Activated naive CD4-positive, alpha-beta T cell treated with anti-CD3 and anti-CD28 coated beads, Interleukin-2, amount 50 U/mL, for 16 hours (primary cell): ENCODE results near the gene TVP23A.

ENCODE experiments used
- DNase-seq: peaks from one replicate; pipeline ENCODE4 v3.0.0-alpha.2; 2020

The TVP23A gene

GRCh38 chr16:10817963-10818941 lies at the start of gene TVP23A:
Gene TVP23A (minus strand): TSS chr16:10818794. CDS start chr16:10818493, 301 bp downstream.
- DNase-seq: no peak

DNA sequence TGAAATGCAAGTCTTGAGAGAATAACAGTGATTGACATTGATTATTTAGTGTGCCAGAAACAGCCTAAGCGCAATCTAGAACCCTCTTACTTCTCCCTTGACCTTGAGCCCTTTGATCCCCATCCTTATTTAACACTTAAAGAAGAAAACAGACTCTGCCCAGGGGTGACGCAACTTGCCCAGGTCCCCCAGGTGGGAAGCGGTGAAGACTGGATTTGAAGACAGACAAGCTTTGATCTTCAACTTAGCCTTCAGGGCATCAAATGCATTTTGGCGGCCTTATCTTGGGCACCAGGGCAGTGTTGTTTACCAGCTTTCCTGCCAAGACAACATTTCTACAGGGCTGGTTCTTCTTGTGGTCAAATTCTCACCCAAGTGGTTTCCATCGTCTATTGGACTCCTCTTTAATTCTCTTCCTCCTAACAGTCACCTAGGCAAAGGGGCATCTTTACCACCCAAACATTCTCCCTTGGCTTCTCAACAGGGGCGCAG lies 49.6 kb upstream of the TVP23A start:
- no peak for DNase-seq

DNA sequence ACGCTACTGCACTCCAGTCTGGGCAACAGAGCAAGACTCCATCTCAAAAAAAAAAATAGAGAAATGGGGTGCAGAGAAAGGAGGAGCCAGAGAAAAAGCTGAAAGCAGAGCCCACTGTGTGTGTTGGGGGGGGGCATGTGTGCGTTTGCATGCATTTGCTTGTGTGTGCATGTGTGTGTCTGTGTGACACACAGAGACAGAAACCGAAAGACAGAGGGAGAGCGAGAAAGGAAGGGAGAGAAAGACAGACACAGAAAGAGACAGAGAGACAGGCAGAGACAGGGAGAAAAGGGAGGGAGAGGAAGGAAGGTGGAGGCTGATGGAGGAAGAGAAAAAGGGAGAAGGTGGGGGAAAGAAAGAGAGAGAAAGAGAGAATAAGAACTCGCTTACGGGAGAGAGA lies 48.6 kb upstream of the TVP23A start:
- no peak for DNase-seq

GRCh38 chr16:10865991-10866966 lies 47.7 kb upstream of the TVP23A start:
- no peak for DNase-seq

DNA sequence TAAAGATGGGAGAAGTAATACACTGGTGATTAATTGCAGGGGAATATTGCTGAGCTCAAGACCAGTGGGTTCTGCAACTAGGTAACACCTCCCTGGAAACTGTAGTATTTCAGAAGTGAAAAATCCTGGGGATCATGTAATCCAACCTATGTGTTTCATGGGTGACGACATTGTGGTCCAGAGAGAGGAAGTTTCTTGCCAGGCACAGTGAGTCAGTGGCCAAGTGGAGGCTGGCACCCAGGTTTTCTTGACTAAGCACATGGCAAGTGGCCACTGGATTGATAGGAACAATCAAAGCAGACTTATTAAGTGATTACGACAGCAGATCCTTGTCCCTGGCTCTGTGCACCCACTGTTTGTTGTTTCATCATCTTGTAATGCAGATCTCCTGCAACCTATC lies 43.8 kb upstream of the TVP23A start:
- DNase-seq: no peak

DNA sequence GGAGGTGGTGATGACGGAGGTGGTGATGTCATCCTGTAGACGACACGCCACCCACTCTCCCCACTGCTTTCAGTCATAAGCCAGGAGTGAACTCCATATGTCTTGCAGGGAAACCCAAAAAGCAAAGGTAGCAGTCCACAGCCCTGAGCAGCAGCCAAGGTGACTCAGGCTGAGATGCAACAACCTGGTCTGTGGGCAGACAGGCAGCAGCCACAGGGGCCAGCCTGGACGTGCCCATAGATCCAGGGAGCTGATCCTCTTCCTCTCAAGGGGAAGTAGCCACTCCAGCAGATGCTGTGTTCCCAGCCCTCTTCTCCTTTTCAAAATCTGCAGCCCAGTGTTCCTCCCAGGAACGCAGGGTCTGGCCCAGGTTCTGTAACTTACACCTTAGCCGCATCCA lies 41.1 kb upstream of the TVP23A start:
- no peak for DNase-seq

GRCh38 chr16:10859020-10859419 lies 40.4 kb upstream of the TVP23A start:
- no peak for DNase-seq

GRCh38 chr16:10858203-10858602 lies 39.6 kb upstream of the TVP23A start:
- no peak for DNase-seq

GRCh38 chr16:10856042-10856441 lies 37.4 kb upstream of the TVP23A start:
- DNase-seq: no peak

GRCh38 chr16:10852948-10853347 lies 34.4 kb upstream of the TVP23A start:
- no peak for DNase-seq

- DNase-seq: no peak
These were observed 33.7 kb upstream of the TVP23A start for GRCh38 chr16:10852286-10852685.

DNA sequence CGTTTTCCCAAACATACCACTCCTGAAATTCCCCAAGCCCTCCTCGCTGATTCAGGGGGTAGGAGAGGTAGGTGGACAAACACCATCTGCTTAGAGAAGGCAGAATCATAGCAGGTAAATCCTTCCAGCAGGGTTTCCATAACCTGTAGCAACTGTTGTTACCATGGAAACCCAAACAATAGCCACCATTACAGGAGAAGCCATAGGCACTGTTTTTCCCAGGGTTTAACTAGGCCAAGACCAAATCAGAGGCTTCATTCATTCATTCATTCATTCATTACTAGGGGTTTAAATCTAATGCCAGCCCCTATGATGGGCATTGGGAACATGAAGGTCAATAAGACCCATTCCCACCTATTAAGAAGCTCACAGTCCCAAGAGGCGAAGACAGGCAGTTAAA lies 32.9 kb upstream of the TVP23A start:
- DNase-seq: no peak

- DNase-seq: no peak
These were observed 31.9 kb upstream of the TVP23A start for GRCh38 chr16:10850478-10850850.

- DNase-seq: no peak
These were observed 31.3 kb upstream of the TVP23A start for GRCh38 chr16:10849736-10850477.

- no peak for DNase-seq
These were observed 28.6 kb upstream of the TVP23A start for GRCh38 chr16:10847176-10847575.

GRCh38 chr16:10846213-10846998 lies 27.8 kb upstream of the TVP23A start:
- DNase-seq: no peak

DNA sequence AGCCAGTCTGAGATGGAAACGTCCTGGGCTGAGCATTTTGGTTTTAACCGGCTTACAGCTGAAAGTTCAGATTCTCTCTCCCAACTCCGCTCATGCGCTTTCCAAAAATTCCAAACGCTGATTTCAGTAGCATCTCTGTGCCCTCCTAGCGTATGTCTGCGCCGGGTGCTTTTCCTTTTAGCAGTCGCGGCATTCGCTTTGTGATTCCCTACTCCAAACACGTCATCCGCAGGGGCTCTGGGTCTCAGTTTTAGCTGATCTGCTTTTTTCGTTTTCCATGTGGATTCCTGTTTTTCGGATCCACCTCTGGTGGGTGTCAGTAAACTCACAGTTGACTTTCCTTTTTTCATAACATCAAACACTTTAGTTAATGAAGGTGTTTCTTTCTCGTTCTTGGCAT lies 22.1 kb upstream of the TVP23A start:
- DNase-seq: no peak

DNA sequence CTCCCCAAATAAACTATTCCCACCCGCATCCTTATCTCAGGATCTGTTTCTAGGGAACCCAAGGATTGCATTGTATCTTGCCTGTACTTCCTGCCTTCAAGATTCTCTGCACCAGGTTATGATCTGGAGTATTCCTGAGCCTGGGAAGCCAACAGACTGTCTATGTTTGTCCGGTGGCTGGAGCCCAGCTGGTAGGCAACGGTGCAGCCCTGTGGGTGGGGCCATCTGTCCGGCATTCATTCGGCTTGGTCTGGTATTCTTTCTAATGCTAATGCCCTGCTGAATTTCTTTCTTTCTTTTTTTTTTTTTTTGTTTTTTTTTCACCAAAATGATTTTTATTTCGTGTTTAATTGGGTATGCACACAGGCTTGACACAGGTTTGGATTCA lies 20.7 kb upstream of the TVP23A start:
- no peak for DNase-seq

DNA sequence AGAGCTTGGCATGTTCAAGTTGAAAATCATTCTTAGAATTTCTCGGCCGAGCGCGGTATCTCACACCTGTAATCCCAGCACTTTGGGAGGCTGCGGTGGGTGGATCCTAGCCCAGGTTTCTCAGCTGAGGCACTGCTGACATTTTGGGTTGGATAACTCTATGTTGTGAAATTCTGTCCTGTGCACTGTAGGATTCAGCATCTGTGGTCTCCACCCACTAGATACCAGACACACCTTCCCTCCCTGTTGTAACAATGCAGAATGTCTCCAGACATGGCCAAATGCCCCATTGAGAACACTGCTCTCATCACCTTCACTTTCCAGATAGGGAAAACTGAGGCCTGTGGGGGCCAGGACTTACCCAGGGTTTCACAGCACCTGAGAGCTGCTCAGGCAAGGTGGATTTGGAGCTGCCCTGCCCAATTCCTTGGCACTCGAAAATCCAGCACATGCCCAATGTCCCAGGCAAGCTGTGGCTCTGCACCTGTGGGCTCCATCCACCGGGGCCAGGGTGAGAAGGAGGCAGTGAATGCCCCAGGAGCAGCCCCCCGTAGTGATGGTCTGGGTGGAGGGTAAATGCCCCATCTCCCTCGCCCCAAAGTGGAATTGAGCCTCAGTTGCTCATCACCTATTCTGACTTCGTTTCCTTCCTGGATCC lies 20.2 kb upstream of the TVP23A start:
- no peak for DNase-seq

DNA sequence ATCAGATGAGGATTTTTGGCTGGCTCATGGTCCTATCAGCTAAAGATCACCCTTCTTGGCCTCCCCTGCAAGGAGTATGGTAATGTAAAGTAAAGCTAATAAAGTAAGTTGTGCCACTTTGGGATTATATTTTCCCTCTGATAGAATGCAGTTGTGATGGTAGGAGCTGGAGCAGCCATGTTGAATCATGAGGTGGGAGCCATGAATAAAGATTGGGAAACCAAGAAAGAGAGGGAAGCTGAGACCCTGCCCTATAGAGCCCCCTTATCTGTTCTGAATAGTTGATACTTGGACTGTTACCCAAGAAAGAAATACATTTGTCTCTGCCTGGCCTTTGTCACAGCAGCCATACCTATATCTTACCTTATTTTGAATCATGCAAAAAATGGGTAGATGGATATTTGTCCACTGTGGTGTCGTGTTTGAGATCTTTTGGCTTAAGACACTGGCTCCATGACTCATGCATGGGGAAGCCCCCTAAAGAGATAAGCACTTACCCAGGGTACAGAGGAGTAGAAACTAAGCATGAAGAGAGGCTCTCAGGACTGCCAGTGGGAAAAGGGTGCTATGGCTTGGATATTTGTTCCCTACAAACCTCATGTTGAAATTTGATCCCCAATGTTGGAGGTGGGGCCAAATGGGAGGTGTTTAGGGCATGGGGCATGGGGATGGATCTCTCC lies 17.7 kb upstream of the TVP23A start:
- no peak for DNase-seq
